GM23248 (cell line): Measurements from ENCODE around the gene PLEKHA5.

Experiments
- EZH2 ChIP-seq: fragments of 200-600 bp; sonication (generic); IDR thresholded peaks from 2 replicates; pipeline ENCODE4 v1.6.1; 2018; ENCODE audit warnings: antibody characterized with exemption, mild to moderate bottlenecking; ENCODE audit not compliant: insufficient read depth, poor library complexity, severe bottlenecking
- EZH2phosphoT487 ChIP-seq: fragments of 200-600 bp; sonication (generic); IDR thresholded peaks from 2 replicates; pipeline ENCODE4 v1.6.1; 2018; ENCODE audit warnings: antibody characterized with exemption, moderate library complexity, mild to moderate bottlenecking, low read depth; ENCODE audit not compliant: insufficient read depth

DNA sequence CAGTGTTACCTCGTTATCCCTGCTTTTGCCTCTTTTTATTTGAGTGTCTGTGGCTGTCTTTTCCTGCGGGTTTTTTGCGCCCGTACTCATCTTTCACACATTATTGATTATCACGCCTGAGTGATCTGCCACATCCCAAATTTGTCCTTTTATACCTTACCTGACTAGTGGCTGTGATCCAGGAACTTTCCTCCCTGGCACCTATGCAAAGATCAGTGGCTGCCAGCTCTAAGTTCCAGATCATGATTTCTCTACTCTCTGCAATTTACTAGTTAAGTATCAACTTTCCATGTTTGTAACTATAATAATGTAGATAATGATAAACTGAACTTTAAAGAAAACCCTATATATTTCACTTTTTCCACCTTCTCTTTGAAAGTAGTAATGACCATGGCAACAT, 36.9 kb downstream of the PLEKHA5 start:
- TF ChIP-seq EZH2 (no peak), EZH2phosphoT487 (no peak)
